GM21737 (cell line): ENCODE results near the gene PPP4R2.
"Not testable (repeated sequence)": the region's sequence is repeated elsewhere in the genome, so short reads cannot be mapped to it uniquely, and the experiment has no call there.

Experiments used
- ATAC-seq: cut with Tn5 transposase; IDR thresholded peaks from one replicate; pipeline ENCODE4 v1.9.1; 2021; ENCODE audit warnings: mild to moderate bottlenecking, moderate library complexity; ENCODE audit not compliant: unreplicated experiment

Gene PPP4R2

GRCh38 chr3:72976281-72976741 lies 20.3 kb upstream of the PPP4R2 start:
- no peak for ATAC-seq

DNA sequence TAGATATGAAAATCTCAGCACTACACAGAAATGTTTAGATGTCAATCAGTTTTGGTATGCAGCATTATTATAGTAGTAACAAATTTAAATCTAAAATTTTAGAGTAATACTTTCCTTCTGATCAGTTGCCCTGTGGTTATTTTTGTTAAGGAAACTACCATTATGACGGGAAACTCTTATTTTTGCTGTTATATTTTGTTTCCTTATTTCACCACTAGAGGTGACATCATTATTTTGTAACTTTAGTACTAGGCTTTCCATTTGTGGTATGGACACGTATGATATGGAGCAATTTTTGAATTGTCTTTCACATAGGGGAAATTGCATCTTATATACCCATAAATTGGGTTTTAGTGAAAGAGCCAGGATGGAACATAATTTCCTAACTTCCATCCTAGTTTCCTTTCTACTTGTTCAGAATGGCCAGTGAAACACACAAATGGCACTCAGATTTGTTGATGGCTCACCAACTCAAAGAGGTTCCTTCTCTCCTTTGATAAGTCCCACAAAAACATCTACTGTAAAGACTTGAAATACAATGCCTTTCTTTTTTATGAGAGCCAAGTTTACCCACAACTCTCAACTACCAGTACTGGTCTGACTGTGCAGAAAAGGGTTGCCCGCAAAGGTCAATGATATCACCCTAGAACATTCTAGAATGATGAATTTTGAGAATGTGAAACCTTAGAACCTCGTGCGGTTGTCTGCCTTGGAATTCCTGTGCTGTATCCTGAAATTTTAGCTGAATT lies 19.4 kb upstream of the PPP4R2 start:
- ATAC-seq: no peak

DNA sequence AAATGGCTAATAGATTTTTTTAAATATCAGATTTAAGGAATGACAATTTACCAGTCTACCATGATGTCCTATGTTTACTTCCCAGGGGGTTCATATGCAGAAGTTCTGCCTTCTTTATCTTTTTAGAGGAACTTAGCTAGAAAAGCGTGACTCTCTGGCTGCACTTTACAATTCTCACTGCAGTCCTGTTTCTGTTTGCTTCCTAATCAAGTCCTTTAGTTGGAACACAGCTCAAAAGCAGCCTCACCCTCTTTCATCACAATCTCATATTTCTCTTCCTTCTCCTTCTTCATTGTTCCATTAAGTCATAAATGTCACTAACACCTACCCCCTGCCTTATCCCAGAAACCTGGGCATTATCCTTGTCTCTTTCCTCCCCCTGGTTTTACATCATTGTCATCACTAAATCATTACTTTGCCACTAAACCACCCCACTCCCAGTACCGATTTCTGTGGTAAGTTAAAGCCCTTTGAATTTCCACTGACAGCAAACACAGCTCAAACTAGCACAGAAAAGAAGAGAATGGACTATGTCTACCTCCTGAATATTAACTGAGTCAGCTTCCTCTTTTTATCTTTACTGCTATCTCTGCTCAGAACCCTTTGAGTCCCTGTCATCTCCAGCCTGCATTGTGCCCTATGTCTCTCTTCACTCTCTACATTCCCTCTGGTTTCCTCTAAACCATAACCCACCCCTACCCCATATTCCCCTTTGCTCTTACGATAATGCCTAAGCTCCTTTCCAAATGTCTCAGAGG lies 13.8 kb upstream of the PPP4R2 start:
- no peak for ATAC-seq

- ATAC-seq: no peak
Observed at GRCh38 chr3:72985576-72985975, 11.0 kb upstream of the PPP4R2 start.

GRCh38 chr3:72990701-72991395 lies 5.8 kb upstream of the PPP4R2 start:
- no peak for ATAC-seq

GRCh38 chr3:72991522-72991921 lies 5.1 kb upstream of the PPP4R2 start:
- no peak for ATAC-seq

DNA sequence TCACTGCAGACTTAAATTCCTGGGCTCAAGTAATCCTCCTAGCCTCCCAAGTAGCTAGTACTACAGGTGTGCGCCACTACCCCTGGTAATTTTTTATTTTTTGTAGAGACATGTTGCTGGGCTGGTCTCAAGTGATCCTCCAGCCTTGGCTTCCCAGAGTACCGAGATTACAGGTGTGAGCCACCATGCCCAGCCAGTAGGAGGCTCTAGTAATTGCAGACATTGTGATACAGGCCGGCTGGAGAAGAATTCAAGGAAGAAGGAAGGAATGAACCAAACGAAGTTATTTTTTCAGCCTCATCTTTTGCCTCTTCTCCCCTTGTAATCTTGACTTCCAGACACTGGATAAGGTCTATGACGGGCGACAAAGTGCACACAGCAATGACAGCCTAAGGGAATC lies 3.2 kb upstream of the PPP4R2 start:
- no peak for ATAC-seq

DNA sequence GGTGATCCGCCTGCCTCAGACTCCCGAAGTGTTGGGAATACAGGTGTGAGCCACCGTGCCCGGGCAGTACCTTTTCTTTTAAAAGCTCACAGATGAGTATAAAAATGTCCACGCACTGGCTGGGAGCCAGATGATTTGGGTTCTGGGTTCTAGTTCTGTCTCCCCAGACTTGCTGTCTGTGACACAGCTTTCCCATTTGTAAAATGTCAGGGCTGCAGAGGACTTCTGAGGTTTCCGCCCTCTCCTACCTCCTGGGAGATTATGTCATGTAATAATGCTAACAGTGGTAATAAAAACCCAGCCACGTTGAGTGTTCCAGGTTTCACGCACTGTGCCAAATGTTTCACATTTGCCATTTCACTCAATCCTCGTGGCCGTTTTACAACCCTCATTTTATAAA lies 1.3 kb upstream of the PPP4R2 start:
- no peak for ATAC-seq

DNA sequence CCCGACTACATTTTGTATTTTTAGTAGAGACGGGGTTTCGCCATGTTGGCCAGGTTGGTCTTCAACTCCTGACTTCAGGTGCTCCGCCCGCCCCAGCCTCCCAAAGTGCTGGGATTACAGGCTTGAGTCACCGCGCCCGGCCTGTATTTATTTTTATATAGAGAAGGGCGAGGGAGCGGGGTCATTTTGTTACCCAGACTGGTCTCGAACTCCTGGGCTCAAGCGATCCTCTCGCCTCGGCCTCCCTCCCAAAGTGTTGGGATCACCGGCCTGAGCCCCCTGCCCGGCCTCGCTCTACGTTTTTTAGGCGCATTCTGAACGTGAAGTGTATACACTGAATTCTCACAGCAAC lies 514 bp upstream of the PPP4R2 start:
- ATAC-seq: no peak

DNA sequence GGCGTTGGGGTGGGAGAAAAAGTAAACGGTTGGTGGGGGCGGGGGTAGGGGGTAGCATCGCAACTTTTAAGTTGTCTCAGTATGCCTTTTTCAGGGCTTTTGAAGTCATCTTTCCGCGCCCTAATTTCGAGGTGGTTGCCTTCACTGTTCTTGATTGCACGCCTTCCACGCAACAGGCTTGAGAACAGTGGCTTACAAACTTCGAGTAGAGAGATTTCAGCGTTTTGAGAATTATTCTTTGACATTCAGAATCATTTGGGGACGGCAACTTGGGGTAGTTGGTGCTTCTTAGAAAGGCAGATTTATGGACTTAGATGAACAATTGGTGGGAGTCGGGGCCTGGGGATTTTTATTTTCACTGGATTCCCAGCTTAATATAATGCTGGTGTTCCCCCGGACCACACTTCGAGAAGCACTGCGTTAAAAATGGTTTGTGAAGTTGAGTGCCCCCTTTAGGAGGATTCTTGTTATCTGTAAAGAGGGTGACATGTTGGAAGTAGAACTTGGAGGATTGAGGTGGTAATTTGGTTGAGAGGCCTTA lies 880 bp downstream of the PPP4R2 start:
- no peak for ATAC-seq

DNA sequence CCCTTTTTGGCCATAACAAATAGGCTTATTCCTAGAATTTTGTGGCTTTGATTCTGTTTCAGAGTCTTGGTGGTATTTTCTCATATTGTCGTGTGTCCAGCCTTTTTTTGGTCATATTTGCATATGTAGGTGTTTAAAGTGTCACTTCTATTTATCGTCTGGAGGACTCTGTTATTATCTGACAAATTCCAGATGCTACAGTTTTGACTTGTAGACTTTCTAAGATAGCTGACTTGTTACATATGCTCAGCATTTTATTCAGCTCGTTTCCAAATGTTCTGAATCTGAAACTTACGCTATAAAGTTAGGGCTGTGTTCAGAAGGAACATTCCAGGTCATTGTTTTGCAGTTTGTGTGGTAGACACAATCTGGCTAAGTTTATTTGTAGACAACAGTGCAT lies 1.9 kb downstream of the PPP4R2 start:
- ATAC-seq: no peak

DNA sequence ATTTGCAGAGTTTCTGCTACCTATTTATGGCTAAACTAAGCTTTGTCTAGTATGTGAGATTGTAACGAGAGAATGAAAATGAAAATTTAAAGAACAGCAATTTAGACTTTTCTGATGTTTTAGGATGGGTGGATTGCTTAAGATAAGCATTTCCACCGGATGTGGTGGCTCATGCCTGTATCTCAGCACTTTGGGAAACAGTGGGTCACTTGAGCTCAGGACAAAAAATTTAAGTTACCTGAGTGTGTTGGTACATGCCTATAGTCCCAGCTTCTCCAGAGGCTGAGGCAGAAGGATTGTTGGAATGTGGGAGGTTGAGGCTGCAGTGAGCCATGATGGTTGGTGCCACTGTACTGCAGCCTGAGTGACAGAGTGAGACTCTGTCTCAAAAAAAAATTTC lies 3.3 kb downstream of the PPP4R2 start:
- ATAC-seq: no peak

GRCh38 chr3:73003050-73003449 lies 6.4 kb downstream of the PPP4R2 start:
- ATAC-seq: not testable (repeated sequence)

- ATAC-seq: no peak
Observed at GRCh38 chr3:73004316-73004715, 7.7 kb downstream of the PPP4R2 start.

GRCh38 chr3:73007992-73008712 lies 11.5 kb downstream of the PPP4R2 start:
- ATAC-seq: no peak

DNA sequence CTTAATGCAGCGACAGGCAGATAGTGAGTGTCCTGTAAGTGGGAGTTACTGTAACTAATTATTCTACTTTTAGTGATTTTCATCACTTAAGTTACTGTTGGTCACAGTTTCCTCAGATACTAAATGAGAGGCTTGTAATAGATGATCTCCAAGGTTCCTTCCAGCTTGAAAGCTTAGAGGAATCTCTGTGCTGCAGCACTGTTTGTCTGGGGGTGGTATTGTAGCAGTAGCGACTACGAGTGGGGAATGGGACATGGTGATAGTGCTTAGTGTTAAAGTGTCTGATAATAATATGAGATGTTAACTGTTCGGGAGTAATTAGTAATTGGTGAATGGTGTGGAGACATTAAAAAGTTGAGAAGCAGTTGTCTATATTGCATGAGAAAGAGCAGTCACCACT lies 12.4 kb downstream of the PPP4R2 start:
- ATAC-seq: no peak

DNA sequence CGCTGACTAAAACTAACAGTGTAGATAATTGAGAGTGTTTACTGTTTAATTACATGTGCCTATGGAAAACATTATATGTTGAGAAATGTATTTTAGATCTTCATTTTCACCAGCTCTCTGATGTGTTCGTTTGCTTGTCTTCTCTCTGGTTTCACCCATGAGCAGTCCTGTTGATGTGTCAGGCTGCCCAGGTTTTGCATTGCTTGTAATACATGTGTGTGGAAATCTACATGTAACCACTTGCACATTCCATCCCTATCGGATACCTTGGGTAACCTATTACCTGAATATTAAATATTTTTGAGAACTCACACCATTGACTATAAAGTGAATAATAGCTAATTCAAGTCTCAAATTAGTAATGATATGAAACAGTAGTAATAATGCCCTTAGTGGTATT lies 13.1 kb downstream of the PPP4R2 start:
- ATAC-seq: no peak

GRCh38 chr3:73010158-73010557 lies 13.5 kb downstream of the PPP4R2 start:
- no peak for ATAC-seq

- ATAC-seq: no peak
Observed at GRCh38 chr3:73018298-73018697, 21.7 kb downstream of the PPP4R2 start.

DNA sequence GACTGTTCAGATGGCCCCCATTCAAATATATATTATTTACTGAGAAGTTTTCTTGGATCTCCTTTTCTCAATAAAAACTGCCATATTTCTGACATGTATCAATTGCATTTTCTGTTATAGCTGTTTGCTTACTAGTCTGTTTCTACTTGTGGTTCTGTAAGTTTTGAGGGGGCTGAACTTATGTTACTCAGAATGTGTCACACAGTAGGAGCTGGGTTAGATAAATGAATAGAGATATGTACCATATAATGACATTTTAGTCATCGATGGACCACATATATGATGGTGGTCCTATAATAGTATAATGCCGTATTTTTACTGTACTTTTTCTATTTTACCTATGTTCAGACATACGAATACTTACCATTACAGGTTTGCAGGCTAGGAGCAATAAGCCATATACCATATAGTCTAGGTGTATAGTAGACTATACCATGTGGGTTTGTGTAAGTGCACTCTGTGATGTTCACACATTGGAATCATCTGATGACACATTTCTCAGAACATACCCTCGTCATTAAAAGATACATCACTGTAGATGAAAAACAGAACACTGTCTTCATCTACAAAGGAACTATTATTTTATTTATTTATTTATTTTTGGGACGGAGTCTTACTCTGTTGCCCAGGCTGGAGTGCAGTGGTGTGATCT lies 22.3 kb downstream of the PPP4R2 start:
- ATAC-seq: no peak
